B cell (primary cell): ENCODE measurements around the gene PDPK1. TPM values are rescaled to one million over a fixed set of nuclear protein-coding genes. Genes with fewer than 3 reads are reported as not detected.

Experiments
- ATAC-seq: fragments of 200-7000 bp; cut with Tn5 transposase; one replicate; pipeline ENCODE4 v1.10.0; 2021; ENCODE audit warnings: low read depth, mild to moderate bottlenecking, moderate number of reproducible peaks, moderate library complexity
- CTCF ChIA-PET: fragments of 350-600 bp; sonication (Branson Sonifier 250); formaldehyde crosslinking; loops from one replicate; lab custom pipeline; 2021; ENCODE audit warnings: antibody characterized with exemption, inconsistent platforms; lab: Charles Lee
- POLR2A ChIA-PET: fragments of 350-600 bp; sonication (Branson Sonifier 250); formaldehyde crosslinking; loops from one replicate; lab custom pipeline; 2021; ENCODE audit warnings: antibody characterized with exemption; lab: Charles Lee
- DNase-seq: peaks from one replicate; pipeline ENCODE4 v3.0.0; 2013
- H2AFZ ChIP-seq: 2 replicates; pipeline ENCODE4 v1.6.1; 2012; ENCODE audit warnings: mild to moderate bottlenecking, low read depth, low read length; ENCODE audit not compliant: insufficient read depth, poor library complexity, severe bottlenecking
- H3K27ac ChIP-seq, 2 donors: 1 replicate in 1 of 2; 2 replicates in 1 of 2; pipeline ENCODE4 v1.5.1; 2012 to 2013; ENCODE audit warnings: low read length in 2 of 2, mild to moderate bottlenecking in 2 of 2, moderate library complexity in 1 of 2
- H3K27me3 ChIP-seq, 4 experiments: fragments of 200-600 bp in 1 of 4; sonication (generic) in 1 of 4; replicated peaks in 1 of 4; 1 replicate in 2 of 4; 2 replicates in 2 of 4; pipeline versions ENCODE4 v1.6.1 to v1.7.0; 2013 to 2016; ENCODE audit warnings: low read length in 3 of 4, mild to moderate bottlenecking in 2 of 4, mixed read lengths in 1 of 4, moderate library complexity in 1 of 4; ENCODE audit not compliant: insufficient read depth in 4 of 4, control insufficient read depth in 3 of 4; ENCODE audit errors: control extremely low read depth in 1 of 4
- H3K36me3 ChIP-seq, 2 experiments: replicated peaks in 1 of 2; 1 replicate in 1 of 2; 2 replicates in 1 of 2; pipeline versions ENCODE4 v1.6.1 to v1.7.1; 2013; ENCODE audit warnings: low read length in 1 of 2; ENCODE audit not compliant: insufficient read depth in 2 of 2, control insufficient read depth in 1 of 2; ENCODE audit errors: control extremely low read depth in 1 of 2, extremely low read depth in 1 of 2
- H3K4me1 ChIP-seq, 2 donors: fragments of 200-600 bp in 1 of 2; sonication (generic) in 1 of 2; 1 replicate in 1 of 2; 2 replicates in 1 of 2; pipeline versions ENCODE4 v1.5.1 to v1.6.1; 2013 to 2017; ENCODE audit warnings: low read length in 2 of 2; ENCODE audit not compliant: control insufficient read depth in 2 of 2, insufficient read depth in 2 of 2
- H3K4me2 ChIP-seq: replicated peaks from 2 replicates; pipeline ENCODE3; 2012; ENCODE audit warnings: mild to moderate bottlenecking, low read depth, low read length; ENCODE audit not compliant: poor library complexity, severe bottlenecking
- H3K4me3 ChIP-seq, 5 experiments: fragments of 200-600 bp in 1 of 5; sonication (generic) in 1 of 5; 1 replicate in 3 of 5; 2 replicates in 2 of 5; pipeline versions ENCODE4 v1.5.1 to v1.7.0; 2011 to 2016; ENCODE audit warnings: low read length in 4 of 5, mild to moderate bottlenecking in 4 of 5, low read depth in 2 of 5, control low read depth in 1 of 5, moderate library complexity in 1 of 5; ENCODE audit not compliant: insufficient read depth in 1 of 5; ENCODE audit errors: control extremely low read depth in 1 of 5, extremely low read depth in 1 of 5
- H3K79me2 ChIP-seq: fragments of 200-600 bp; sonication (generic); one replicate; pipeline ENCODE4 v1.6.0; 2016; ENCODE audit warnings: low read length; ENCODE audit not compliant: control insufficient read depth, insufficient read depth
- H3K9ac ChIP-seq: fragments of 200-600 bp; sonication (generic); 2 replicates; pipeline ENCODE4 v1.6.1; 2017; ENCODE audit warnings: mild to moderate bottlenecking, low read length, moderate library complexity
- H3K9me3 ChIP-seq, 3 donors: one replicate each; pipeline versions ENCODE4 v1.6.1 to v1.7.1; 2013; ENCODE audit warnings: low read length in 2 of 3; ENCODE audit not compliant: control insufficient read depth in 2 of 3, insufficient read depth in 1 of 3; ENCODE audit errors: control extremely low read depth in 1 of 3
- H4K20me1 ChIP-seq: 2 replicates; pipeline ENCODE4 v1.6.0; 2012; ENCODE audit warnings: mild to moderate bottlenecking, low read length; ENCODE audit not compliant: insufficient read depth, control insufficient read depth, poor library complexity, severe bottlenecking
- H3K27ac Mint-ChIP-seq: one replicate; pipeline ENCODE4 v1.8.0; 2021; ENCODE audit warnings: mixed read lengths
- H3K27me3 Mint-ChIP-seq: one replicate; pipeline ENCODE4 v1.8.0; 2021; ENCODE audit warnings: mixed read lengths
- H3K4me1 Mint-ChIP-seq: one replicate; pipeline ENCODE4 v1.8.0; 2021; ENCODE audit warnings: mixed read lengths
- H3K4me3 Mint-ChIP-seq: one replicate; pipeline ENCODE4 v1.8.0; 2021; ENCODE audit warnings: mixed read lengths
- H3K9me3 Mint-ChIP-seq: one replicate; pipeline ENCODE4 v1.8.0; 2022; ENCODE audit warnings: mixed read lengths; ENCODE audit not compliant: insufficient read depth
- CTCF ChIP-seq: fragments of 200-600 bp; IDR thresholded peaks from one replicate; pipeline ENCODE4 v1.8.0; 2022; ENCODE audit warnings: antibody characterized with exemption, mild to moderate bottlenecking
- EZH2 ChIP-seq: IDR thresholded peaks from 2 replicates; pipeline ENCODE4 v1.6.1; 2012; ENCODE audit warnings: borderline replicate concordance, low read depth, mild to moderate bottlenecking, moderate library complexity, low read length; ENCODE audit not compliant: insufficient read depth, poor library complexity, severe bottlenecking
- WGBS: methylation state at CpG from one replicate; pipeline ENCODE4 v1.1.5; 2013; ENCODE audit warnings: missing lambda C conversion rate; ENCODE audit not compliant: insufficient coverage; 5-methylcytosine and 5-hydroxymethylcytosine counted together
- intact Hi-C: fragments of 100-400 bp; cut with micrococcal nuclease; formaldehyde crosslinking; loops from one replicate; pipeline ENCODE4 v1.10.0; 2022
- polyA plus RNA-seq: library from polyadenylated mRNA; depleted of rRNA; stranded (reverse); fragments of >200 nt; gene quantifications from 2 replicates; pipeline ENCODE4 v1.2.3, GENCODE V29; 2012
- total RNA-seq, 2 donors: library from RNA; stranded (reverse); fragments of 120-200 nt in 1 of 2; gene quantifications; 1 replicate in 1 of 2; 2 replicates in 1 of 2; pipeline versions ENCODE4 v1.2.3 to v1.2.4, GENCODE V29; 2013 to 2022

The PDPK1 gene
- total and polyA plus RNA-seq, 2 donors (not counting 1 experiment from before 2014, with no cell fraction given): 32.5 to 84.1 TPM

DNA sequence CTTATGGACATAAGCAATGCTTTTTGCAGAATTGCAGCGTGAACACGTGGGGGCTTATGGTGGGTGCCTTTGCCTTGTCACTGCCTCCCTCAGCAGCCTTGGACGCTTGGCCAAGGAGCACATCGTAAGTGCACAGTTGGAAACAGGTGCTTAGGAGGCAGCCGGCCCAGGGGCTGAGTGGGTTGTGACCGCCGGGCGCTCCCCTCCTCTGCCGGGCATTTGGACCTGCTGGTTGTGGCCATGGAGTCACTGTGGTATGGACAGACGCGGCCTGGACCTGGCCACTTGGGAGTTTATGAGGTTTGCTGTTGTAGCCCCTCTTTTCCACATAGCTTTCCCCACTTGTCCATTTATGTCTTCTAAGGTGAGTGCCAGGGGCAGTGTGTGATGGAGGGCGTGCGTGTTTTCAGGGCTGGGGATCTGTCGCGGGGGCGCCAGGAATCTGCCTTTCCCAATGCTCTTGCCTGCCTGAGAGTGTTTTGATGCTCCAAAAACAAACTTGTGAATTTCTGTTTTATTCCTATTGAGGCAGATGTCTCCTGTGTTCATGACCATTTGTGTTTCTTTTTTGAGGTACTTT, 49.2 kb downstream of the PDPK1 start:
- no peak overlapping the region for H3K27ac ChIP-seq
- H3K4me3 Mint-ChIP-seq: no peak overlapping the region
- WGBS: over 99% methylated on average over 13 of the region's 16 CpGs
- H4K20me1 ChIP-seq: peaks cover 55% of the 10 kb centered on the region
- TF ChIP-seq EZH2 (no peak), CTCF (no peak)
- no peak overlapping the region for H3K4me3 ChIP-seq
- no peaks in the 10 kb centered on the region for H3K4me1 Mint-ChIP-seq
- no peak overlapping the region for H3K4me2 ChIP-seq
- H3K27me3 ChIP-seq: no peaks in the 10 kb centered on the region
- no peaks in the 10 kb centered on the region for H3K9me3 ChIP-seq
- H2AFZ ChIP-seq: no peak overlapping the region
- no peak for DNase-seq
- H3K79me2 ChIP-seq: peaks cover 56% of the 10 kb centered on the region
- intact Hi-C loops: no loop called here
- H3K9me3 Mint-ChIP-seq: no peaks in the 10 kb centered on the region
- no peak overlapping the region for H3K9ac ChIP-seq
- H3K27me3 Mint-ChIP-seq: no peaks in the 10 kb centered on the region
- H3K27ac Mint-ChIP-seq: no peak overlapping the region
- H3K36me3 ChIP-seq: peaks cover 20 to 66% of the 10 kb centered on the region in 2 experiments
- ATAC-seq: no peak
- POLR2A ChIA-PET: no interaction called here
- no peaks in the 10 kb centered on the region for H3K4me1 ChIP-seq
- CTCF ChIA-PET: no interaction called here

DNA sequence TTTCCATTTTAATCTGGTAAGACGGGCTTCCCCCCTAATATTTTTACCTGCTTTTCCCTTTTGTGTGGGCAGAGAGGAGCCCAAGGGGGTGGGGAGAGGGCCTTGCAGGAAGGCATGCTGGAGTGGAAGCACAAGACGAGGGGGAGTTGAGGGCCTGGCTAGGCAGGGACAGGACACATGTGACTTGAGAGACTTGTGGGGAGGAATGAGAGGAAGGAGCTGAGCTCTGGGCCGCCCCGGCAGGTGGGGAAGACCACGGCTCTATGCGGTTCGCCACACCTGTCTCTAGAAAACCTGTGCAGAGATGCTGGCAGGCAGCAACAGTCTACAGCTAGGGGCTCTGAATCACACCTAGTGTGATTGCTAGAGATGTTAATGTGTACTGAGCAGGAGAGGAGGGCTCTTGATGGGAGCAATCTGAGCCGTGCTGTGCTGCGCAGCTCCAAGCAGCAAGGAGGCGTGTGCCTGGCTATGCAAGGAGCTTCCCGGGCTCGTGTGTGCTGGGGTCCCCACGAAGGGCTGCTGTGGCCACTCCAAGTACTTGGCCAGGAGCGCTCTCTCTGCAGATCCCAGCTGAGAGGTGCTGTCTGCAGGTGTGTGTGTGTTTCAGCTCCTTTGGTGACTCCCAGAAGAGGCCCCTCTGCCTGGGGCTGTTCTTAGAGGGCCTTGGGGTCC, 50.2 kb downstream of the PDPK1 start:
- Histone ChIP-seq H3K27me3 (no peaks in the 10 kb centered on the region), H4K20me1 (peaks cover 64% of the 10 kb centered on the region), H2AFZ (no peak overlapping the region), H3K4me2 (no peak overlapping the region), H3K9ac (no peak overlapping the region), H3K79me2 (peaks cover 66% of the 10 kb centered on the region), H3K27ac (no peak overlapping the region), H3K4me1 (no peaks in the 10 kb centered on the region), H3K36me3 (peaks cover 20 to 71% of the 10 kb centered on the region in 2 experiments), H3K9me3 (no peaks in the 10 kb centered on the region), H3K4me3 (no peak overlapping the region)
- H3K27ac Mint-ChIP-seq: no peak overlapping the region
- no peak for DNase-seq
- ATAC-seq: no peak
- ChIA-PET CTCF (no interaction called here), POLR2A (no interaction called here)
- H3K27me3 Mint-ChIP-seq: no peaks in the 10 kb centered on the region
- no peaks in the 10 kb centered on the region for H3K9me3 Mint-ChIP-seq
- no peak overlapping the region for H3K4me3 Mint-ChIP-seq
- intact Hi-C loops: no loop called here
- TF ChIP-seq CTCF (no peak), EZH2 (no peak)
- 98% methylated on average over 13 of the region's 14 CpGs for WGBS
- H3K4me1 Mint-ChIP-seq: no peaks in the 10 kb centered on the region
